H1 (cell line): ENCODE results near the gene SND1. TPM values are rescaled to one million over a fixed set of nuclear protein-coding genes. Genes with fewer than 3 reads are reported as not detected.

Experiments
- CTCF ChIA-PET: fragments of 300-600 bp; sonication (Branson Sonifier 250); formaldehyde crosslinking; loops from one replicate; lab custom pipeline; 2021; ENCODE audit not compliant: partially characterized antibody; lab: Charles Lee
- POLR2A ChIA-PET: fragments of 300-600 bp; sonication (Branson Sonifier 250); formaldehyde crosslinking; loops from one replicate; lab custom pipeline; 2021; ENCODE audit warnings: inconsistent platforms; ENCODE audit not compliant: partially characterized antibody; lab: Charles Lee
- DNase-seq, 2 experiments: peaks; one replicate each; pipeline versions ENCODE4 v3.0.0 to v3.0.0-alpha.2; 2010 to 2022; ENCODE audit warnings: low spot score in 2 of 2, low read depth in 1 of 2, mixed read lengths in 1 of 2
- FAIRE-seq: peaks from 2 replicates; lab custom pipeline; 2011; peaks lifted over from hg19 to GRCh38; lab: Jason Lieb, UNC
- H2AFZ ChIP-seq: 2 replicates; pipeline ENCODE4 v1.8.1; 2012; ENCODE audit warnings: low read length, inconsistent platforms
- H2AK5ac ChIP-seq: 2 replicates; pipeline ENCODE4 v1.6.1; 2013; ENCODE audit warnings: low read depth, low read length
- H2BK120ac ChIP-seq: replicated peaks from 2 replicates; pipeline ENCODE3; 2013; ENCODE audit warnings: low read depth, low read length, inconsistent platforms
- H2BK12ac ChIP-seq: 2 replicates; pipeline ENCODE4 v1.6.1; 2013; ENCODE audit warnings: low read depth, low read length
- H2BK15ac ChIP-seq: 2 replicates; pipeline ENCODE4 v1.6.1; 2013; ENCODE audit warnings: low read length
- H2BK20ac ChIP-seq: 2 replicates; pipeline ENCODE4 v1.6.1; 2013; ENCODE audit warnings: low read length
- H2BK5ac ChIP-seq: 2 replicates; pipeline ENCODE4 v1.6.1; 2013; ENCODE audit warnings: low read depth, low read length
- H3K14ac ChIP-seq: 2 replicates; pipeline ENCODE4 v1.6.1; 2013; ENCODE audit warnings: inconsistent platforms; ENCODE audit not compliant: insufficient read length
- H3K18ac ChIP-seq: 2 replicates; pipeline ENCODE4 v1.6.1; 2013; ENCODE audit warnings: low read length; ENCODE audit errors: extremely low read depth
- H3K23ac ChIP-seq: 2 replicates; pipeline ENCODE4 v1.6.1; 2013; ENCODE audit warnings: inconsistent platforms; ENCODE audit not compliant: insufficient read length
- H3K23me2 ChIP-seq: 2 replicates; pipeline ENCODE4 v1.6.1; 2013; ENCODE audit warnings: low read depth, low read length
- H3K27ac ChIP-seq: 2 replicates; pipeline ENCODE4 v1.6.1; 2011; ENCODE audit warnings: low read depth, low read length, inconsistent platforms
- H3K27me3 ChIP-seq, 4 experiments: replicated peaks in 1 of 4; 1 replicate in 1 of 4; 2 replicates in 3 of 4; pipeline versions ENCODE4 v1.6.1 to v1.8.1; 2011 to 2013; ENCODE audit warnings: low read length in 3 of 4, mild to moderate bottlenecking in 3 of 4, inconsistent platforms in 2 of 4, mixed read lengths in 2 of 4, moderate library complexity in 1 of 4; ENCODE audit not compliant: control insufficient read depth in 3 of 4, insufficient read depth in 3 of 4; ENCODE audit errors: extremely low read depth in 1 of 4
- H3K36me3 ChIP-seq, 4 experiments: 2 replicates each; pipeline versions ENCODE4 v1.6.1 to v1.8.1; 2011 to 2013; ENCODE audit warnings: mild to moderate bottlenecking in 4 of 4, low read length in 3 of 4, moderate library complexity in 2 of 4, control low read depth in 1 of 4, inconsistent platforms in 1 of 4; ENCODE audit not compliant: insufficient read depth in 4 of 4, control insufficient read depth in 2 of 4
- H3K4ac ChIP-seq: replicated peaks from 2 replicates; pipeline ENCODE3; 2013; ENCODE audit warnings: low read length, low read depth, mixed read lengths, inconsistent platforms; ENCODE audit not compliant: insufficient read length
- H3K4me1 ChIP-seq, 4 experiments: replicated peaks in 1 of 4; 1 replicate in 1 of 4; 2 replicates in 3 of 4; pipeline versions ENCODE4 v1.6.1 to v1.8.1; 2011 to 2013; ENCODE audit warnings: low read length in 3 of 4, inconsistent platforms in 2 of 4, mixed read lengths in 1 of 4; ENCODE audit not compliant: insufficient read depth in 4 of 4, control insufficient read depth in 3 of 4
- H3K4me2 ChIP-seq, 2 experiments: 2 replicates each; pipeline versions ENCODE4 v1.6.1 to v1.8.1; 2011 to 2013; ENCODE audit warnings: low read depth in 2 of 2, low read length in 2 of 2, control low read depth in 1 of 2, inconsistent platforms in 1 of 2, mild to moderate bottlenecking in 1 of 2; ENCODE audit not compliant: insufficient read depth in 1 of 2
- H3K4me3 ChIP-seq, 4 experiments: fragments of 200-600, 300-600 bp in 1 of 4; sonication (generic), shearing (Covaris generic), sonication (Bioruptor Twin) in 1 of 4; 2 replicates each; pipeline versions ENCODE4 v1.5.1 to v1.8.1; 2011 to 2016; ENCODE audit warnings: low read length in 4 of 4, low read depth in 3 of 4, control low read depth in 2 of 4, inconsistent platforms in 2 of 4, mild to moderate bottlenecking in 2 of 4, mixed read lengths in 1 of 4, moderate library complexity in 1 of 4; ENCODE audit not compliant: insufficient read depth in 2 of 4; ENCODE audit errors: extremely low read depth in 1 of 4
- H3K56ac ChIP-seq: replicated peaks from 2 replicates; pipeline ENCODE3; 2013; ENCODE audit warnings: low read depth, mild to moderate bottlenecking, mixed read lengths, low read length, inconsistent platforms; ENCODE audit not compliant: insufficient read length
- H3K79me1 ChIP-seq: 2 replicates; pipeline ENCODE4 v1.6.1; 2013; ENCODE audit warnings: low read depth, low read length, control low read depth
- H3K79me2 ChIP-seq, 2 experiments: 2 replicates each; pipeline versions ENCODE4 v1.6.1 to v1.8.1; 2012 to 2013; ENCODE audit warnings: low read length in 2 of 2, mild to moderate bottlenecking in 2 of 2, inconsistent platforms in 1 of 2; ENCODE audit not compliant: insufficient read depth in 2 of 2, control insufficient read depth in 1 of 2
- H3K9ac ChIP-seq, 4 experiments: replicated peaks in 1 of 4; 1 replicate in 1 of 4; 2 replicates in 3 of 4; pipeline versions ENCODE4 v1.6.1 to v1.8.1; 2011 to 2013; ENCODE audit warnings: low read depth in 3 of 4, low read length in 3 of 4, control low read depth in 2 of 4, mild to moderate bottlenecking in 2 of 4, moderate library complexity in 2 of 4, inconsistent platforms in 1 of 4; ENCODE audit errors: extremely low read depth in 1 of 4
- H3K9me3 ChIP-seq, 2 experiments: 2 replicates each; pipeline versions ENCODE4 v1.6.1 to v1.8.1; 2012 to 2013; ENCODE audit warnings: mild to moderate bottlenecking in 2 of 2, moderate library complexity in 2 of 2, control low read depth in 1 of 2, inconsistent platforms in 1 of 2, low read depth in 1 of 2, low read length in 1 of 2, mixed read lengths in 1 of 2; ENCODE audit not compliant: insufficient read depth in 2 of 2
- H4K20me1 ChIP-seq, 2 experiments: replicated peaks in 1 of 2; 2 replicates each; pipeline versions ENCODE3 to v1.8.1; 2011 to 2013; ENCODE audit warnings: inconsistent platforms in 2 of 2, low read length in 2 of 2, mild to moderate bottlenecking in 1 of 2; ENCODE audit not compliant: insufficient read depth in 2 of 2, control insufficient read depth in 1 of 2
- H4K5ac ChIP-seq: 2 replicates; pipeline ENCODE4 v1.6.1; 2013; ENCODE audit warnings: low read length, low read depth, mixed read lengths, inconsistent platforms; ENCODE audit not compliant: insufficient read length
- H4K8ac ChIP-seq: 2 replicates; pipeline ENCODE4 v1.8.0; 2013; ENCODE audit warnings: mild to moderate bottlenecking, moderate library complexity, low read length, inconsistent platforms; ENCODE audit not compliant: insufficient read depth; ENCODE audit errors: extremely low read depth
- H4K91ac ChIP-seq: replicated peaks from 2 replicates; pipeline ENCODE3; 2013; ENCODE audit warnings: low read length, mixed read lengths, inconsistent platforms; ENCODE audit not compliant: insufficient read length
- CHD1 ChIP-seq: IDR thresholded peaks from 2 replicates; pipeline ENCODE4 v1.6.1; 2012; ENCODE audit warnings: low read depth, low read length, improper control_type of control experiment
- PHF8 ChIP-seq: fragments of 200-600 bp; sonication (generic); conservative IDR thresholded peaks from 2 replicates; pipeline ENCODE4 v1.7.1; 2012; ENCODE audit warnings: low read depth, mild to moderate bottlenecking, inconsistent platforms, low read length, moderate library complexity
- POLR2A ChIP-seq, 2 experiments: IDR thresholded peaks; 1 replicate in 1 of 2; 2 replicates in 1 of 2; pipeline ENCODE4 v1.6.1; 2011; ENCODE audit warnings: low read depth in 2 of 2, low read length in 2 of 2, mild to moderate bottlenecking in 2 of 2; ENCODE audit errors: control extremely low read depth in 1 of 2
- POLR2AphosphoS5 ChIP-seq: IDR thresholded peaks from 2 replicates; pipeline ENCODE4 v1.6.1; 2011; ENCODE audit warnings: low read depth, low read length
- WGBS, 2 experiments: shearing (Covaris generic) in 1 of 2; methylation state at CpG; one replicate each; pipeline versions ENCODE4 v1.1.6 to v1.1.7; 2013 to 2015; ENCODE audit warnings: low lambda C conversion rate in 2 of 2, mixed read lengths in 2 of 2, inconsistent platforms in 1 of 2, low coverage in 1 of 2, missing lambda C conversion rate in 1 of 2; ENCODE audit not compliant: insufficient replicate concordance in 2 of 2, insufficient coverage in 1 of 2, insufficient read length in 1 of 2; ENCODE audit errors: extremely low coverage in 1 of 2, missing lambda C conversion rate in 1 of 2; 5-methylcytosine and 5-hydroxymethylcytosine counted together
- polyA plus RNA-seq, 7 experiments: library from polyadenylated mRNA; depleted of rRNA in 3 of 7; stranded (reverse) in 5 of 7; unstranded in 2 of 7; fragments of >200 nt in 5 of 7; fragments of 200-250 nt in 2 of 7; gene quantifications; 1 replicate in 5 of 7; 2 replicates in 1 of 7; 4 replicates in 1 of 7; pipeline versions ENCODE4 v1.2.1 to v1.2.3, GENCODE V29; 2011 to 2013; ENCODE audit warnings: missing spikeins in 2 of 7, mixed read lengths in 2 of 7
- total RNA-seq: library from RNA; stranded (reverse); fragmentation: NEBNext Ultra II Directional; extraction: Animal tissue kit (Norgen Biotek cat#: 25700); gene quantifications from 2 replicates; pipeline ENCODE4 v1.2.1, GENCODE V29; 2021

SND1 gene
- total and polyA plus RNA-seq, 2 of the 8 experiments (the other 6 are each of a cell fraction or from before 2014, with no cell fraction given) = 122 to 290 TPM

DNA sequence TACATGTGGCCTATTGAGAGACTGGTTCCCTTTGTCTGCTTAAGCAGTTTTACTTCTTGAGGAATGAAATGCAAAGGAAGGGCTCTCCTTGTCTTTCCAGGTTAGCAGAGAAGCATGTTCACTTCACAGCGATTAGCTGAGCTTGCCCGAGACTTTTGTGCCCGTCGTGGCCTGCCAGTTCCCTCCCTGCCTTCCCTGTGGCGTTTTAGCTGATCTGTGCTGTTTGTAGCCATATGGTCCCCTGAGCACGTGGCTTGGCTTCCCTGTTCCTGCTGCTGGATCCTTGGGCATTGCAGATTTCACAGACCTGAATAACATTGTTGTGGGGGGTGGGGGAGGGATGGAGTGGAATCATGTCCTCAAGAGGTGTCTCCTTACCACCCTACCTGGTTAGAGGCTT is 61.8 kb downstream of the SND1 start:
- Histone ChIP-seq H3K4me2 (no peak overlapping the region), H2BK12ac (no peak overlapping the region), H2AFZ (no peak overlapping the region), H3K27me3 (no peaks in the 10 kb centered on the region), H2BK15ac (no peak overlapping the region), H3K79me2 (peaks cover 6 to 68% of the 10 kb centered on the region in 2 experiments), H3K14ac (no peak overlapping the region), H3K4me1 (no peaks in the 10 kb centered on the region), H4K5ac (no peak overlapping the region), H4K91ac (no peak overlapping the region), H3K9me3 (peaks cover 0 to 4% of the 10 kb centered on the region in 2 experiments; a peak in 2 of 4 replicates), H3K79me1 (peaks cover 2% of the 10 kb centered on the region; the same call in 1 of the 2 replicates), H2BK20ac (no peak overlapping the region), H3K18ac (0 out of 2 replicates have a peak overlapping the region, but pooled peaks have one; percentile 3), H3K56ac (no peak overlapping the region), H4K8ac (peak overlapping the region; percentile 81), H3K9ac (no peak overlapping the region), H3K23me2 (no peaks in the 10 kb centered on the region), H3K4me3 (no peak overlapping the region), H3K36me3 (peaks cover 4 to 44% (median 20%) of the 10 kb centered on the region in 4 experiments; a peak in 7 of 8 replicates), H3K4ac (no peak overlapping the region), H2BK5ac (no peak overlapping the region), H2AK5ac (no peak overlapping the region), H3K23ac (no peak overlapping the region), H4K20me1 (peaks cover 1 to 13% of the 10 kb centered on the region in 2 experiments), H3K27ac (no peak overlapping the region), H2BK120ac (no peak overlapping the region)
- POLR2A ChIA-PET = interaction anchor here (0.8 kb wide), 1 partner anchor 12 kb away, joined by 3 read pairs; no protein-coding TSS in a partner anchor
- DNase-seq = no peak
- CTCF ChIA-PET = interaction anchor here (0.6 to 11.4 kb wide), 8 partner anchors 10 to 718 kb away, joined by 3 to 91 read pairs (median 3); no protein-coding TSS in a partner anchor
- no peak for FAIRE-seq
- 0 out of 2 replicates have a peak, but pooled peaks have one; percentile 33 for TF ChIP-seq POLR2AphosphoS5
- no peak for TF ChIP-seq POLR2A (IDR thresholded peaks at IDR 0.05; ENCODE audit: control extremely low read depth in 1 of 2, low read depth in 2 of 2, low read length in 2 of 2)
- no peak for TF ChIP-seq CHD1
- no peak for TF ChIP-seq PHF8
- TF ChIP-seq, all 59 proteins: peak for 1
- 95% methylated on average over 6 of the region's 6 CpGs; no CpG with 5 or more reads in 1 of the 2 experiments for WGBS, 2 experiments
